Raji (cell line): Measurements from ENCODE around the gene MEST.

Experiments used
- POLR2A ChIP-seq: IDR thresholded peaks from 2 replicates; pipeline ENCODE4 v1.6.1; 2011; ENCODE audit warnings: low read depth, low read length, control low read depth; ENCODE audit not compliant: insufficient read depth

The MEST gene

GRCh38 chr7:130492523-130493274 lies 814 bp downstream of the MEST start:
- no peak for TF ChIP-seq POLR2A

- TF ChIP-seq POLR2A: no peak
These were observed 1.5 kb downstream of the MEST start for GRCh38 chr7:130493275-130493873.

- TF ChIP-seq POLR2A: no peak
These were observed 2.6 kb downstream of the MEST start for GRCh38 chr7:130494431-130494858.

GRCh38 chr7:130500463-130500862 lies 8.6 kb downstream of the MEST start:
- TF ChIP-seq POLR2A: no peak

GRCh38 chr7:130500910-130501309 lies 9.0 kb downstream of the MEST start:
- no peak for TF ChIP-seq POLR2A

GRCh38 chr7:130505753-130506152 lies 13.9 kb downstream of the MEST start:
- TF ChIP-seq POLR2A: no peak

GRCh38 chr7:130506358-130506757 lies 14.5 kb downstream of the MEST start:
- TF ChIP-seq POLR2A: no peak

GRCh38 chr7:130513447-130513846 lies 21.6 kb downstream of the MEST start:
- no peak for TF ChIP-seq POLR2A

- no peak for TF ChIP-seq POLR2A
These were observed 23.6 kb downstream of the MEST start for GRCh38 chr7:130515315-130516040.

GRCh38 chr7:130521258-130521951 lies 29.5 kb downstream of the MEST start:
- TF ChIP-seq POLR2A: no peak

- TF ChIP-seq POLR2A: no peak
These were observed 32.7 kb downstream of the MEST start for GRCh38 chr7:130524628-130525027.

- no peak for TF ChIP-seq POLR2A
These were observed 37.5 kb downstream of the MEST start for GRCh38 chr7:130529417-130529816.

GRCh38 chr7:130543487-130544010 lies 51.7 kb downstream of the MEST start:
- TF ChIP-seq POLR2A: no peak

- TF ChIP-seq POLR2A: no peak
These were observed 52.5 kb downstream of the MEST start for GRCh38 chr7:130544356-130544755.

- no peak for TF ChIP-seq POLR2A
These were observed 61.6 kb downstream of the MEST start for GRCh38 chr7:130553398-130554029.

- no peak for TF ChIP-seq POLR2A
These were observed 62.6 kb downstream of the MEST start for GRCh38 chr7:130554481-130554880.
